COLO668 (cell line): ENCODE results near the gene RSRP1.
A peak's percentile ranks its signal among the peaks of the same experiment; 100 is the strongest.
"Not testable (repeated sequence)": the region's sequence is repeated elsewhere in the genome, so short reads cannot be mapped to it uniquely, and the experiment has no call there.

Experiments
- DNase-seq: peaks from one replicate; lab custom pipeline; 2025; ENCODE audit not compliant: unreplicated experiment; lab: John Stamatoyannopoulos, UW

The RSRP1 gene

GRCh38 chr1:25247024-25247828, at the start of gene RSRP1:
RSRP1 (minus strand) TSS chr1:25247454; CDS start chr1:25246963, 491 bp downstream.
- DNase-seq = peak; percentile 100

GRCh38 chr1:25296501-25296900, 49.2 kb upstream of the RSRP1 start:
- not testable (repeated sequence) for DNase-seq

- DNase-seq = not testable (repeated sequence)
These were observed 47.9 kb upstream of the RSRP1 start for GRCh38 chr1:25294889-25295826.

- not testable (repeated sequence) for DNase-seq
These were observed 46.2 kb upstream of the RSRP1 start for GRCh38 chr1:25293426-25293825.

- not testable (repeated sequence) for DNase-seq
These were observed 42.8 kb upstream of the RSRP1 start for GRCh38 chr1:25290043-25290442.

GRCh38 chr1:25288573-25289101, 41.4 kb upstream of the RSRP1 start:
- not testable (repeated sequence) for DNase-seq

GRCh38 chr1:25287164-25287563, 39.9 kb upstream of the RSRP1 start:
- DNase-seq = not testable (repeated sequence)

GRCh38 chr1:25285862-25286261, 38.6 kb upstream of the RSRP1 start:
- DNase-seq = not testable (repeated sequence)

GRCh38 chr1:25279693-25280111, 32.4 kb upstream of the RSRP1 start:
- not testable (repeated sequence) for DNase-seq

GRCh38 chr1:25278790-25279189, 31.5 kb upstream of the RSRP1 start:
- DNase-seq = not testable (repeated sequence)

- DNase-seq = not testable (repeated sequence)
These were observed 31.1 kb upstream of the RSRP1 start for GRCh38 chr1:25278358-25278757.

- DNase-seq = not testable (repeated sequence)
These were observed 30.0 kb upstream of the RSRP1 start for GRCh38 chr1:25277295-25277694.

- not testable (repeated sequence) for DNase-seq
These were observed 28.4 kb upstream of the RSRP1 start for GRCh38 chr1:25275648-25276047.

- DNase-seq = not testable (repeated sequence)
These were observed 25.0 kb upstream of the RSRP1 start, which contains the start of gene RHD for GRCh38 chr1:25272238-25272637. RHD (plus strand) TSS chr1:25272509; CDS start chr1:25272548, 39 bp downstream.

GRCh38 chr1:25268143-25268760, 21.0 kb upstream of the RSRP1 start:
- DNase-seq = not testable (repeated sequence)

GRCh38 chr1:25267288-25268142, 20.3 kb upstream of the RSRP1 start:
- peak; percentile 88 for DNase-seq

GRCh38 chr1:25266554-25267287, 19.5 kb upstream of the RSRP1 start:
- not testable (repeated sequence) for DNase-seq

- DNase-seq = not testable (repeated sequence)
These were observed 13.1 kb upstream of the RSRP1 start for GRCh38 chr1:25260336-25260735.

GRCh38 chr1:25259813-25260212, 12.6 kb upstream of the RSRP1 start:
- not testable (repeated sequence) for DNase-seq
